Right forelimb (tissue), 1 donor: ENCODE measurements around the gene PMP22.
A peak's percentile ranks its signal among the peaks of the same experiment; 100 is the strongest.

Source experiments
- DNase-seq: peaks from one replicate; pipeline ENCODE4 v3.0.0-alpha.2; 2018

PMP22 gene

DNA sequence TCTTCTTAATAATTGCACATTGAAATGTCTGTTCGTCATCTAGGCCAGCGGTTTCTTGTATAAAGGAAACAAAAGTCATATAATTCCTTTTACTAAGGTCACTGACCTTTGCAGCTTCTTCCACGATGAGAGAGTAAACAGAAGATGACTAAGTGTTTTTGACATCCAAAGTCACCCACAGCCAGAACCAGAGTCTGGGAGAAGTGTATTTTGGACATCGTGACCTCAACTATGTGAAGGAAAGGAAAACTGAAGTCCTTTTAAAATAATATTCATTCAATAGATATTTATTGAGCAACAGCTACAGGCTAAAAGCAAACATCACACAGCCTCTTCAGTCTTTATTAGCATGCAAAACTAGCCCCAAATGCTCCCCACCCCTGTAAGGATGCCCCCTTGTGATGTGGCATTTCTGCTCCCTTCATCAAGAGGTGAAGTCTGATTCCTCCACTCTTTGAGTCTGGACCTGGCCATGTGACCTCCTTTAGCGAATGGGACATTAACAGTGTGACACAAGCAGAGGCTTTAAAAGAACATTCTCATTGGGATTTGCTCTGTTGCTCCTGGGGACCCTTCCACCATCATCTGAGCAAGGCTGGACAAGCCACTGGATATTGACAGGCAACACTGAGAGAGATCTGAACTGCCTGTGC lies 8.1 kb upstream of the PMP22 start:
- DNase-seq: no peak

DNA sequence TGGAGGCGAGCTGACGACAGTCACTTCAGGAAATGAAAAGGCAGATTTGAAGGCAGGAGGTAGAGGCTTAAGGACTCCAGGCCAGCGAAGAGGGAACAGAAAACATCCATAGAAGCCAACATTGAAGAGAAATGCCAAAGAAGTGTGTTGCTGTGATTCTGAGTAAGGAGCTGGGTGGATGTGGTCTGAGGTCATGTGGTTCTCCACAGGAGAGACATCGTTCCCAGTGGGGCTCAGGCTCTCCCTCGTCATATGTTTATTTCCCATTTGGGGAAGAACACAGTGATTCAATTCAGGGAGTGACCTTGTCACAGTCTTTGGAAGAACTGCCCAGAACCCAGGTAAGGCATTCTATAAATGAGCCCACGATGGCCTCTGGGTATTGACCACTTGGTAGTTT lies 6.6 kb upstream of the PMP22 start:
- no peak for DNase-seq

DNA sequence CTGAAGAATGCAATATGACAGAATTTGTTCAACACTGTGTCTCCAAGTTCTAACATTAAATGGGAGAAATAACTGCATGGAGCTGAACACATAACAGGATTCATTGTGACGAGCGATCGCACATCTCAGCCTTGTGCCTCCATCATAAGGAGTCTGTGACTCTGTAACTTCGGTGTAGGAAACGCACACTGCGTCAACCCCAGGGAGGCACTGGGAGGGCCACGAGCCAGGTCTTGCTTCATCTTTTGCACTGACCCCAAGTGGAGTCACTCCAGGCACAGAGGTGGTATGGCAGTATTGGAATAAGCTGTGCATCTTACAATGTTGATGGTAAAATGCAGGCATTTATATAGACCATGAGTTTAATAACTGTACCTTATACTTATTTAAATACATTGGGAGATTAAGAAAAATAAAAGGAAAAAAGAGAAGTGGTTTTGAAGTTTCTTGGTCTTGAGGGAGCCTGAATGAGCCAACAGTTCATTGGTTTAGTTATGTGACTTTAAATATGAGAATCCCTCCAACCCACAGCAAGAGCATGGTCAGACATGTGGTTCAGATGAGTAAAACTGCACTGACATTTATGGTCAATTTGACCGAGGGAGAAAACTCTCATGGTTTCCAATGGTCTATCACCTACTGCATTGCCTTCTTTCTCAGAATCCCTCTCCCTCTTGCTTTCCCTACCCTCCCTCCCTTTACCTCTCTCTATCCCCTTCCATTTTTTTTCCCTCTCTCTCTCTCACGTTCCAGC lies 5.7 kb upstream of the PMP22 start:
- DNase-seq: no peak

DNA sequence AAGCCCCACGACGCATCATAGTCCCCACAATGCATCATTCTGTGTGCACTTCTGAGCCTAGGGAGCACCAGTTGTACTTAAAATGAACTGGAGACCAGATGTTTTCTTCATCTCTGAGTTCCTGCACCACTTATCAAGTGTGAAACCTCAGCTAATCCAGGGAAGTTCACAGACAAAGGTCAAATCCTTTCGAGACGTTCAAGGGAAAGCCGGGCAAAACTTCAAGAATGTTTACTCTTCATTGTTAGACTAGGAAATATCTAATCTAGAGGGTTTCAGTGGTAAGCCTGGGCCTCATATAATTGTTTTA lies 4.6 kb upstream of the PMP22 start:
- DNase-seq: no peak

DNA sequence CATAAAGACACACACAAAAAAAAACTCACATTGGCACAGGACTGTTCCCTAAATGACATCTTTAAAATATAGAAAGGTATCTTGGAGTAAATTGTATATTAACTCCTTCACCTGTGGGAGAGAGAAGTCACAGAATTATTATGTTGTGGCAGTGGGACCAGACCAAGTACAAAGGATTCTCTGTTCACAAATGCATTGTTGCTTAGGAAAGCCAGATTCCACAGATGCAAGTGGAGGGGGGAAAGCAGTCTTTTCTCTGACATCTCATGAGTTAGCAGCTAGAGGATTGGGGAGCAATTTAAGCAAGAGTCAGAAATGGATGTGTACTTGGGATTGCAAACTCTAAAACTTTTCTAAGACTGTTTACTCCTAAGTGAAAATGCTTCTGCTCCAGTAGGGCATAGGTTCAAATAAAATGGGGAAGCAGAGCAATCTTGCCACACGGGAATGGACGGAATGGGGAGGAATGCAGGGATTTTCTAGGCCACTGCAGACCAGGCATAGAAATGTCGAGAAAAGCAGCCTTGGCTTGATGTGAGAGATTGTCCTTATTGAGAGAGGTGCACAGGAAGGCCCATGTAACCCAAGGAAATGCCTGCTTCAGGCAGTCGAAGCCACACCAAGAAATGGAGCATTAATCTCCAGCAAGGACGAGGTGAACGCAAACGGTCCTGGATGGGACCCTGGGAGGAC lies 4.1 kb upstream of the PMP22 start:
- no peak for DNase-seq

DNA sequence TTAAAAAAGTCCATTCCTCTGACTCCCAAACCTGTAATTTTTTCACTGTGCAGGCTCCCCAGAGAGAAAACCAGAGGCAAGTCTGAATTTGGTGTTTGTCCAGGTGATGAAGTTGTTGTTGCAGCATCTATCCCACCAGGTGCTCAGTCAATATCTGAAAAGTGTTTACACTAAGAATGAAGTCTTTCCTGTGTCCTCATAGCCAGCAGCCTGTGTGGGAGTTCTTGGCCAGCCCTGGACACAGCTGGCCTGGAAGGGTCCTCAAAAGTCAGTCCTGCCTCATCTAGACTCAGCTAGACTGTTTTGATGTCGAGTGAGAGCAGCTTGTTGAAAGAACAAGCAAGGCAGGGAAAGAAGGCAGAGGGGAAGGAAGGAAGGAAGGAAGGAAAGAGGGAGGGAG lies 3.3 kb upstream of the PMP22 start:
- peak; percentile 64 for DNase-seq

DNA sequence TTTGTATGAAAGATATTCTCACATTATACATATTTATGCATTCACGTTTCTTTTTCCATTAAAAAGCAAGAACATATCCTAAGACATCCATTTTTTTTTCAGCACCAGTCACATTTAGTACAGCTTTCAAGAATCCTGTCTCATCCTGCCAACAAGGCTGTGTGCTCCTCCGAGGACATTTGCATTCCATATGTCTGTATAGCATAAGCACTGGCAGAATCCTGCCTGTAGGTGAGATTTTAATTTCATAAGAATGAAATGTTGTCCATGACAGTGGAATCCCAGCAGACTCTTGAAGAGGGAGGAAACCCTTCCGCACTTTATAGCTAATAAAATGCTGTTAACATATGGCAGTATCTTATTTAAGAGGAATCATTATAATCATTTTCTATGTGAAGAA lies 2.9 kb upstream of the PMP22 start:
- DNase-seq: peak; percentile 40

DNA sequence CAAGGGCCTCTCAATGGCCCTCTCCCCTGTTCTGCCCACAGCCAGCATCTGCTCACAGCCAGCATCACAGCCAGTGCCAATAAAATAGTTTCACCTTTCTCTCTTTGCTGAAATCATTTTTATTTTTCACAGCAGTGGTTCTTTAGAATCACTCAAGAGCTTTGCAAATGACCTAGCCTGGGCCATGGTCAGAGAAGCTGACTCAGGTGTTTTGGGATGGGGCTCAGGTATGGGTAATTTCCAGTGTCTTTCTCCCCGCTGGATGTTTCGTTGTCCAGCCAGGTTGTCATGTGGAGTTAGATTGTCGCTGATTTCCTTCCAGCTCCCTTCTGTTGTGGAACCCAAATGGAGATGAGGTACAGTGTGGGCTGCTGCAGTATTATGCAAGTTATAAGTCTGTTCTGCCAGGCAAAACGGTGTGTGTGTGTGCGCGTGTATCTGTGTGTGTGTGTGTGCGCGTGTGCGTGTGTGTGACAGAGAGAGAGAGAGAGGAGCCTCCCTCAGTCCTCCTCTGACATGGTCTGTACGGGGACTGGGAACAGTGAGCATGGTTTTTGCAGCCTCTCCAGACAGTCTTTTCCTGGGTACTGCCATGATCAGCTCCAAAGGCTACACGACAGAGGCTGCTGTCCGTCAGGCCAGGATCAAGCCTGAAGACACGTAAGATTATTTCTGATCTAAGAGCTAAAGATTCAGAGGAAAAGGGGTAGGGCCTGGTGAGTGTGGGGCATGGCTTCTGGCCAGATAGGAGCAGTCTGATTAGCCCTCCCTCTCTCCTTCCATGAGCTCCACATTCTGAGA lies 1.4 kb upstream of the PMP22 start:
- peak; percentile 47 for DNase-seq

DNA sequence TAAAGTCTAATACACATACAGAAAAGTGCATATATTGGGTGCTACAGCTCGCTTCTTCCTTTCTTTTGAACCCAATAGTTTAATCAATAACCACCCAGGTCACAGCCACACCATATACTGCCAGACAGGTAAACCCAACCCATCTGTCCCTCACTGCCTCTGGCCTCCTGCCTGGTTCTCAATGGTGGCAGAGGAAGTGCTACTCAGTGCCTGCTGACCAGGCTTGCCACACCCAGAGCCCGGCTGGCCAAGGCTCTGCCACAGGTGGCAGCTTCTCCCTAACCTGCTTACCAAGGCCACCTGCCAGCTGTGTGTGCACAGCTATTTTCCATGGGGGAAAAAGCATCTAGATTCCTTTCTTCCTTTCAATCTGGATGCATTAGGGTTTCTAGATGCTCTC lies 584 bp downstream of the PMP22 start:
- DNase-seq: peak; percentile 42

DNA sequence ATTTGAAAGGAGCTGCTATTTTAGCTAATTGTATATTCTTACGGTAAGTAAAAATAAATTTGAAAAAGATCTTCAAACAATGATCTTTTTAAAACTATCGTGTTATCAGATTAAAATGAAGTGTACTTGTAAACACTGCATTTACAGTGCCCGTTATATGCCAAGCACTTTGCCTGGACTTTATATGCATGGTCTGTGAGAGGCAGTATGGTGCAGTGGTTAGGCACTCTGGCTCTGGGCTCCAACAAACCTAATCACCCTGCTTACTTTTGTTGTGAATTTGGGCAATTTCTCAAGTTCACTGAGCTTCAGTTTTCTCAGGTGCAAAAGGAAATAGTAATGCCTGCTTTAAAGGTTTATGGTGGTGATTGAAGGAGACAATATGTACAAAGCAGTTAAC lies 1.4 kb downstream of the PMP22 start:
- DNase-seq: peak; percentile 37

DNA sequence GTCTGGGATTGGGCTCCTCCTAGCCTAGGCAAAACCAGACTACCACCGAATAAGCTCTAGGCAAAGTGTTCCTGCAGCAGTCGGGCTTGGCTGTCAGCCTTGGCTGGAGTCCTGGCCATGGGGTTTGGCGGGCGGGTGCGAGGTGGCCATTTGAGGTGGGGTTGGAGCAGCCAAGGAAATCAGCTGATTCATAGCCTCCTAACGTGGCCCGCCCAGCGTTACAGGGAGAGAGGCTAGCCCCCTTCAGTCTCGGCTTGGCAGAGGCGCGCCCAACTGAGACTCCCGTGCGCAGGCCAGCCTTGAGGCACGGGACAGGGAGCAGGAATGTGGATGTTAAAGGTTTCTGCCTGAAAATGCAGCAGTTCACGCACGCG lies 1.9 kb downstream of the PMP22 start:
- peak; percentile 92 for DNase-seq

DNA sequence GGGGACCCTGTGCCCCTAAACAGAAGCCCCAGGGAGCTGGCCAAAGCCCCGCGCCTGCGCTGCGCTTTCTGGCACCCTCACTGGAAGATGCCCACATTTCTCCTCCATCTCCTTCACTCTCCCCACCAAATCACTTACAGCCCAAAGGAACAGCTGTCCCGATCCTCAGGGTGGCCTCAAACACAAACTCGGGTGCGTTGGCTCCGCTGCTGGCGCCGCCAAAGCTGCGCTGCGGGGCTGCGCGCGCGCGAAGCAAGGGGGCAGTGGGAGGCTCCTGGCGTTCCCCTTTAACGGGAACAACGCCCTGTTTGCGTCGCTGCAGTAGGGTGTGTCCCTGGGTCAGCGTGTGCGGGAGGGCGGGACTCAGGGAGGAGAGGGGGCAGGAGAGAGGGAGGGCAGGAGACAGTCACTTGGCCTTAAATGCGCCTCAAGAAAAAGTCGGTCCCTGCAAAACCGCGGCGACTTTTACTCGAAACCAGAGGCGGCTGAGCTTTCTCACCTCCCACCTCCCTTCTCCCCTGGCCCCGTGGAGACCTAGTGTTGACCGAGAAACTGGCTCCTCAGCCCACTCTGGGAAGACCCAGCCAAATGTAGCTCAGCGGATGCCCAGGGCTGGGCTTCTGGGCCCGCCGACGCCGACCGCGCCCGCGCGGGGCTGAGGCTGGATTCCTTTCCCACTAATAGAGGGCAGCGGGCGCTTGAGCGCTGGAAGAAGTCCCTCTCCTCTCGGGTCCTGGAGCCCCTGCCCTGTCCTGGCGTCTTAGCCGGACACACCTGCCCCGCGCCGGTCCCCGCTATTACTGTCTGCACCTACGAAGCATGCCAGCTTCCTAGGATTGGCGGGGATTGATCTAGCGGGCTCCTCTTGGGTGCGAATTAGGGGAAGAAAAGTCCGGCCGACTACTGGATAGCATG lies 2.6 kb downstream of the PMP22 start:
- DNase-seq: peak; percentile 91

DNA sequence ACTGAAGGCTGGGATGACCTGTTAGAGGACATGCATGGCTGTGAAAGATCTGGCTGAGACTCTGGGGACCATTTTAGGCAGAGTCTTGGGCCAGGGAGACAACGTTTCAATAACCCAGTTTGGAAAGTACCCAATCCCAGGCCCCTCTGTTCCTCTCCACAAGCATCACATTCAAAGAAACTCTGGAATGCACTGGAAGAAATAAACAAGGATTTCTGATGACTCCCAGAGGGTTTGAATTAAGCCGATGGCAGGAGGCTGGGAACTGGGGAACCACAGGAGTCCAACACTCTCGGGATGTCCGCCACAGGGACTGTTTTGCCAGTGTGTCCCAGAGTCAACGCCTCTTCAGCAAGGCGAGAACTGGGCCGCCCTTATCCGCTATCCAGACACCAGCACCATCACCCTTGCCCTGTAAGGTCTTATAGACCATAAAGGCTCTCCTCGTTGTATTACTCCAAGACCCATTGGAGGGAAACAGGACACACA lies 3.3 kb downstream of the PMP22 start:
- peak; percentile 72 for DNase-seq

DNA sequence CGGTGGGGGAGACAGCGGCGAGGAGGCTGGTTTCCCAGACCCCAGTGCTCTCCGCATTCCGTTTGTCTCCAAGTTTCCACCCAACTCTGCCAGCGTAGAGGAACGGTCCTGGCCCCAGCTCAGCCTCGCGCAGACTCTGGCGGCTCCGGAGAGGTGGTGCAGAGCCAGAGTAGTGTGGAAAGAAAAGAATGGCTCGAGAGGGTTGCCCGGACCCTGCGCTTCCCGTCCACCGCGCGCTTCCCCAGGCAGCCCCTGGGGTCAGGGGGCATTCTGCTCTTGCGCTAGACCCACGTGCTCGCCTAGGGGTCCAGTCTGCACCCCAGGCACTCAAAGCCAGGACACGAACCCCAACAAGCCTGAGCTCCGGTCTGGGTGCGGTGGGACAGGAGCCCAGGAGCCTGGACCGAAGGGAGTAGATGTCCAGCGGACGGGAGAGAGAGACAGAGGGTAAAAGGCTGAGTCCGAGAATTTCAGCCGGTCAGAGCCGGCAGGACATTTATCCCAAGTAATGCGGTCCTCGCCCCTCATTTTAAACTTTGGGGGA lies 3.8 kb downstream of the PMP22 start:
- peak; percentile 84 for DNase-seq

DNA sequence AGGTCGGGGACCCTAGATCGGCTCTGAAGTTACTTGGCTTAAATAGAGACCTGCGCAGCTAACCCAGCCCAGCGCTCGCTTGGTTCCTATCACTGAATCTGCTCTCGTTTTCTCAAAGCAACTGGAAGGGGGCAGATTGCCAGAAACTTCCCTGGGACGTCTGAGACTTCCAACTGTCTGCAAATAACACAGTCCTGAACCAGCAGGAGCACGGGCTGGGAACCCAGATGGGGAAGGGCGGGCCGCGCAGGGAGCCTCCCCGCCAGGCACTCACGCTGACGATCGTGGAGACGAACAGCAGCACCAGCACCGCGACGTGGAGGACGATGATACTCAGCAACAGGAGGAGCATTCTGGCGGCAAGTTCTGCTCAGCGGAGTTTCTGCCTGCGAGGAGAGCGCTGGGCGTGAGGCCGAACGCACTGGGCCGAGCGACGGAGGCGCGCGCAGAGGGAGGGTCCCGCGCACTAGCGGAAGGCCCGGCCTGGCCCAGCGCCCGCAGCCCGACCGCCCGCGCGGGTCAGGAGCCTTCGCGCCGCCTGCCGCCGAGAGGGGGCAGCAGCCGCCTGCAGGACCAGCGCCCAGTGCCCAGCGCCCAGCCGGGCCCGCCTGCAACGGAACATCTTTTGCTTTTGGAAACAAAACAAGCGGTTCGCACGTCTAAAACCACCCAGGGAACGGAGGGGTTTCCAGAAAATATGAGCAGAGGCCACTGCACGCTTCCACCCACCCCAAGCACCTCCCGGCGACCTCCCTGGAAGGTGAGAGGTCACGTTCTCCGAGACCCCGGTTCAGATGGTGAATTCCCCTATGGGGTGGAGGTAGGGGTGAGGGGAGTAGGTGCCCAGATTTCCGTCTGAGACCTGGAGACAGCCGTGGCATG lies 4.5 kb downstream of the PMP22 start:
- DNase-seq: peak; percentile 96

DNA sequence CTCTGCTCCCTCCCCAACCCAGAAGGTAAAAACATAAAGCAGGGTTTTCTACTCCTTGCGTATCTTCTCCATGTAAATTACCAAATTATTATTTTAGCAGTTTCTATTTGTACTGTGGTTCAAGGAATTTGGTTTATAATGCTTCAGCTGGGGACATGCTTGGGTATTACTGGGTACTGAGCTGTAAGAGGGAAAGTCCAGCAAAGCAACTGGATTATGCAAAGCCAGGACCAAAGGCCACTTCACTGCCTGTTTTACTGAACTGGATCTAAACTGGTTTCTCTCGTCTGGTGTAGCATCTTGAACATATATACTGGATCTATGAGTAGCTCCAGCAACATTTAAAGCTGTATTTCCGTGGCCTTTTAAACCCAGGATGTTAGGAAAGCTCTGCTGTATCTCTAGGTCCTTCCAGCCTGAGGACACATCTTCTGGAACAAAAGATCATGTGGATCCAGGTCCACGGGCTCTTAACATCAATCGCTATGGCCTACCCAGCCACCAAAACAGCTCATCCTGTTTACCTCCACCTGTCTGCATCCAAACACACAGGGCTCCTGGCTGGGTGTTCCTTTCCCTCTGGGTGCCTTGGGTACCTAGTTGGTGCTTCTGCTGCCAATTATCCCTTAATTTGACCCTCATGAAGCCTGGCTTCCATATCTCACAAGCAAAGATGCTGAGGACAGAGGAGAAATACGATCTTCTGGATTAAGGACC lies 7.2 kb downstream of the PMP22 start:
- DNase-seq: peak; percentile 33

DNA sequence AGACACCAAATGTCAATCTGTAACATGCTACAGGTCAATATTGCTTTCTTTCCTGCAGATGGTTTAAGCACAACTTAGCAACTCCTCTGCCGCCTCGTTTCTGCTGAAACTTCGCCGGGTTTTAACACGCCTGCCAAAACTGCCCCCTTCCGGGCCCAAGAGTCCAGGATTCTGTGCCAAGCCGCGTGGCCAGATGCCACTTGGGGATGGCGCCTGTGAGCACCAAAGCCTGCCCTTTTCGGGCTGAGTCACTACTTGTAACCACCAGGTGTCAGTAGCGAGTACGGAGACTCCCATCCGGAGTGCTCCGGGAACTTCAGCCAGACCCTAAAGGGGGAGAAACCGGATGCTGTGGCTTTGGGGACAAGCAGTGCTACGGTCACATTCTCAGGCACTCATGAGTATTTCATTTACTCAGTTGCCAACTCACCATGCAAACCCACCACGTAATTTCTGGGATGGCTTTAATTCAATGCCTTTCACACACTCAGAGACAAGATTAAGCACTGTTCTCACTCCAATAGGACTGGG lies 7.8 kb downstream of the PMP22 start:
- peak; percentile 88 for DNase-seq

DNA sequence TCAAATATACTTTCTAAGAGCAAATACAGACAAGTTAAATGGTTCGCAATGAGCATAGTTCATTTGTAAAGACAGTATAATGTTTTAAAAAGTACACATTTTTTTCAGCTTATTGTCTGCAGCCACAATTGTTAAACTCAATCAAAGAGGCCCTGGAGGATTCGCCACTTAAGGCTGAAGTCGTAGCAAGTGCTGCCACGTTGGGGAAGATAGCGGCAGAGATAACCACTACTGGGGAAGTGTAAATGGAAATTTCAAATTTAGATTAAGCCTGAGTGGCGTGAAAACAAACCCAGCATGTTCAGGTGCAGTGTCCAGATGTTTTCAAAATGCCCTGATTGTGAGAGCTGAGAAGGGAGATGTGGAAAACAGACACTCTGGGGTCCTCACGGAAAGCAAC lies 8.4 kb downstream of the PMP22 start:
- DNase-seq: no peak

DNA sequence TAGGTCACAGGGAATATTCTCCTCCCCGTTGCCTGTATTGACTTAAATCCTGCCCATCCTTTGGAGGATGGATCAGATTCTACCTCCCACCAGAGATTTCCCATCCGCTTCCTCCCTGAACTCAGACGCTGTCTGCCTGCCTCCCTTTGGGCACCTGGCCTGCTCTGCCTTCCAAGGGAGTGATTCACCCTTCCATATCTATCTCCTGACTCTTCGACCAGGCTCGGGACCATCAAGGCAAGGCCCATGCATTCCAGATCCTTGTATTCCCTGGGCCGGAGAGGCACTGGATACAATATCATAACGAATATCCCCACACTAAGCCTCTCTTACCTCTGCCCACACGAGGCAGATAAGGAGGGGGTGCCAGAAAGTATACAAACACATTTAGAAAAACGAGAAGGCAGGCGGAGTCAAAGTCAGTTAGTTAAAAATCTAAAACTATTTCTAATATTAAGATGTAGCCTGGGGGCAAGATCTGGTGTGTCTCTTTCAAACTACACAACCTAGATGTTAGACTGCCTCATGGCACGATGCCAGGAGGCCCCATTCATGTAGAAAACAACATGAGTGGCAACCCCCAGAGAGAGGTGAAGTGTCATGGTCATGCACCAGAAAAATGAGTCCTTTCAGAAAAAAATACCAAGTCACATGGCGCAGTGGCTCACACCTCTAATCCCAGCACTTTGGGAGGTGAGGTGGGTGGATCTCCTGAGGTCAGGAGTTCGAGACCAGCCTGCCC lies 9.2 kb downstream of the PMP22 start:
- peak; percentile 18 for DNase-seq
